Ovary (tissue), 9 donors: ENCODE measurements around the gene HNRNPA1L2. TPM values are rescaled to one million over a fixed set of nuclear protein-coding genes. Genes with fewer than 3 reads are reported as not detected.

Experiments used
- DNase-seq, 5 donors: peaks; one replicate each; pipeline ENCODE4 v3.0.0-alpha.2; 2019 to 2020
- H3K27ac ChIP-seq, 2 donors: fragments of 200-600 bp; one replicate each; pipeline versions ENCODE4 v1.5.1 to v1.8.0; 2019 to 2022
- H3K27me3 ChIP-seq: fragments of 200-600 bp; one replicate; pipeline ENCODE4 v1.8.0; 2022
- H3K36me3 ChIP-seq: fragments of 200-600 bp; sonication (generic); one replicate; pipeline ENCODE4 v1.5.1; 2019
- H3K4me1 ChIP-seq: one replicate; pipeline ENCODE4 v1.8.1; 2013; ENCODE audit warnings: mild to moderate bottlenecking, moderate library complexity; ENCODE audit not compliant: insufficient read depth
- H3K4me3 ChIP-seq: fragments of 200-600 bp; sonication (generic); one replicate; pipeline ENCODE4 v1.5.1; 2017
- H3K9me3 ChIP-seq, 2 donors: fragments of 200-600 bp in 1 of 2; sonication (generic) in 1 of 2; one replicate each; pipeline versions ENCODE4 v1.5.1 to v1.8.1; 2013 to 2019; ENCODE audit warnings: mild to moderate bottlenecking in 1 of 2, moderate library complexity in 1 of 2
- CTCF ChIP-seq, 3 donors: fragments of 450-650 bp in 2 of 3; fragments of 200-600 bp in 1 of 3; IDR thresholded peaks; one replicate each; pipeline versions ENCODE4 v1.5.1 to v1.8.0; 2016 to 2022; ENCODE audit warnings: antibody characterized with exemption in 3 of 3, mild to moderate bottlenecking in 1 of 3
- EP300 ChIP-seq: sonication (generic); formaldehyde crosslinking; IDR thresholded peaks from one replicate; pipeline ENCODE4 v1.6.1; 2017; ENCODE audit warnings: antibody characterized with exemption
- POLR2A ChIP-seq: fragments of 450-650 bp; IDR thresholded peaks from one replicate; pipeline ENCODE4 v1.6.1; 2017; ENCODE audit warnings: antibody characterized with exemption, mild to moderate bottlenecking, moderate library complexity
- WGBS, 3 donors: extraction: QIAGEN DNeasy Blood & Tissue Kit in 1 of 3; methylation state at CpG; one replicate each; pipeline versions ENCODE4 v1.1.5 to v1.1.7; 2013 to 2017; 5-methylcytosine and 5-hydroxymethylcytosine counted together
- intact Hi-C, 4 donors: fragments of 100-400 bp; cut with DNase I; formaldehyde crosslinking; loops; one replicate each; pipeline versions ENCODE4 v1.11.0 to v1.15.1; 2022 to 2023
- polyA plus RNA-seq, 2 donors: library from polyadenylated mRNA; stranded (reverse); fragments of 200-250 nt in 1 of 2; fragments of 350-450 nt in 1 of 2; fragmentation: Illumina TruSeq in 1 of 2; extraction: RNeasy Lipid Tissue Mini Kit (QIAGEN cat#74804) in 1 of 2; gene quantifications; one replicate each; pipeline ENCODE4 v1.2.3, GENCODE V29; 2013 to 2014
- total RNA-seq, 7 donors: library from RNA; depleted of rRNA in 2 of 7; stranded (reverse); fragments of >200 nt in 2 of 7; fragmentation: NEBNext Ultra II Directional in 3 of 7; extraction: Animal tissue kit (Norgen Biotek cat#: 25700) in 3 of 7; gene quantifications; one replicate each; pipeline versions ENCODE4 v1.1.0 to v1.2.4, GENCODE V29; 2016 to 2023
- donor health status: DM: no; HTN: no; CAD: no; lungs with moderate emphysema.
- donor health status: DM: no; HTN: no; CAD: no.
- donor health status: Bipolar disorder and iron deficiency.
- donor health status: DM: yes; HTN: yes; CAD: no.
- donor health status: DM: no; HTN: no; CAD: no.
- donor health status: DM: yes; HTN: yes; CAD: no.

The HNRNPA1L2 gene
- total and polyA plus RNA-seq, 9 donors: 2.3 to 16.2 (median 10.3) TPM

- DNase-seq: no peak
- Histone ChIP-seq H3K4me3 (no peak overlapping the region), H3K9me3 (no peaks in the 10 kb centered on the region), H3K4me1 (no peaks in the 10 kb centered on the region), H3K27me3 (no peaks in the 10 kb centered on the region), H3K36me3 (no peaks in the 10 kb centered on the region), H3K27ac (no peak overlapping the region)
- TF ChIP-seq CTCF (IDR thresholded peaks at IDR 0.05) (no peak), EP300 (no peak), POLR2A (no peak)
- 93 to 96% (median 94%) methylated on average over 4 of the region's 4 CpGs for WGBS, 3 donors
- intact Hi-C loops: no loop called here
Observed at GRCh38 chr13:52686376-52686775, 44.1 kb downstream of the HNRNPA1L2 start.

Other genes starting within 250 kb of the HNRNPA1L2 start
- 1 to 10 TPM; 2.1 to 5.4 (median 3.4) TPM for gene THSD1, start 236.3 kb upstream of the HNRNPA1L2 start, total RNA-seq
- gene THSD1, start 236.3 kb upstream of the HNRNPA1L2 start, polyA plus RNA-seq: 1 to 10 TPM; 4.8 to 6.4 TPM
- gene VPS36, start 191.8 kb upstream of the HNRNPA1L2 start, total RNA-seq: 10 to 100 TPM; 30.8 to 54.7 (median 34.8) TPM
- gene VPS36, start 191.8 kb upstream of the HNRNPA1L2 start, polyA plus RNA-seq: 10 to 100 TPM; 15.0 to 29.8 TPM
- 1 to 10 TPM; 3.7 to 7.7 (median 6.1) TPM for gene CKAP2, start 187.0 kb upstream of the HNRNPA1L2 start, total RNA-seq
- 10 to 100 TPM in 1 of 2 donors, 1 to 10 TPM in 1; 3.0 to 12.6 TPM for gene CKAP2, start 187.0 kb upstream of the HNRNPA1L2 start, polyA plus RNA-seq
- 10 to 100 TPM; 31.0 to 50.7 (median 45.6) TPM for gene SUGT1, start 10.4 kb downstream of the HNRNPA1L2 start, total RNA-seq
- gene SUGT1, start 10.4 kb downstream of the HNRNPA1L2 start, polyA plus RNA-seq: 10 to 100 TPM; 20.0 to 33.7 TPM
- not detected for gene CNMD, start 97.4 kb downstream of the HNRNPA1L2 start, total RNA-seq
- gene CNMD, start 97.4 kb downstream of the HNRNPA1L2 start, polyA plus RNA-seq: not detected
- gene PCDH8, start 206.2 kb downstream of the HNRNPA1L2 start, total RNA-seq: not detected
- under 1 TPM in 1 of 2 donors, not detected in 1; 0.06 TPM for gene PCDH8, start 206.2 kb downstream of the HNRNPA1L2 start, polyA plus RNA-seq